C1 segment of cervical spinal cord (tissue), 14 donors: Measurements from ENCODE around the gene OIT3.
A peak's percentile ranks its signal among the peaks of the same experiment; 100 is the strongest.

ENCODE experiments used
- DNase-seq, 14 donors: peaks; one replicate each; lab custom pipeline; 2025; lab: John Stamatoyannopoulos, UW

The OIT3 gene

DNA sequence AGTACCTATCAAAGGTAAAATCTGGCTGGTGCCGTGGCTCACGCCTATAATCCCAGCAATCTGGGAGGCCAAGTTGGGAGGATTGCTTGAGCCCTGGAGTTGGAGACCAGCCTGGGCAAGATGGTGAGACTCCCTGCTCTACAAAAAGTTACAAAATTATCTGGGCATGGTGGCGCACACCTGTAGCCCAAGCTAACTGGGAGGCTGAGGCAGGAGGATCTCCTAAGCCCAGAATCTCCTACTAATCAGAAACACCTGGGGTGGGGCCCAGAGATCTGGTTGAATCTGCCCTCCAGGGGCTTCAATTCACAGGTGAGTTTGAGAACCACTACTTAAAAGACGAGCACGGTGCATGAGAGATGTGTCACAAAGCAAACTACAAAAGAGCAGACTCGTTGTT lies 58.6 kb downstream of the OIT3 start:
- DNase-seq: no peak

DNA sequence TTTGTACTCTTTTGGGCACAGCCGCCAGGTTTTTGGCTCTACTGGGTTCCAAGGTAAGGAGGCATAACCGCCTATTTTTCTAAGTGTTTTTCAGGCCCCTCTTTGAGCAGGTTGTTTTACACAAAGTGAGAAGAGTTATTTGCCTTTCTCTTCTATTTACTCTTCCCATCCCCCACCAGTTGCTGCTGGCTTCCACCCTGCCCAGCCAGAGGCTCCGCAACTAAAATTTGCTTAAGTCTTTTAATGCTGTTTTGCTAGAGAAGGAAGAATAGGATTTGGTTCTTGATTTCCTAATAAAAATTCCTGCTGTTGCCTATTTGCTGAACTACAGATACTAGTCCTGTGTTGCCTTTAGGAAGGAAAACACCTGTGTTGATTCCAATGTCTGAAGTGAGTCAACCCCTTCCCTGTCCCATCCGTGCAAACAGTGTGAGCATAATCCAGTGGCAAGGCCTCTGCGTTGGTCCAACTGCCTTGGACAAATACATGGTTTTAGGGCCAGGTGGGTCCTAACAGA lies 59.2 kb downstream of the OIT3 start:
- no peak for DNase-seq

DNA sequence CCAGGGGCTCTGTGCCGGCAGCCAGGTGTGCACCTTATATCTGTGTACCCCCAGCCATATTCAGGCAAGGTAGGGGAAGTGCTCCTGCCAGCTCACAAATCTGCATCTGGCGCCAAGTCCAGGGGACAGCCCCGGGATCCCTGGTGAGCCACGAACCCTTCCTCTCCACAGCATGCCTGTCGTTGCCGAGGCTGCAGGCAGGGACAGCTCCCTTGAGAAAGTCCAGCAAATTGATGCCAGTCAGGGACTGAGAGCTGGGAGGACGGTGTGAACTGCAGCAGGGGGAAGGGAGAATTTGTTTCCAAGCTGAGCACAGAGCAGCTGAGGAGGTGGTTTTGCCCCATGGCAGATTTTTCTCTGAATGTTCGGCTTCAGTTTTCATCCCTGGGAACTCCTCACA lies 60.1 kb downstream of the OIT3 start:
- DNase-seq: peak in 1 of 14 donors; percentile 9

DNA sequence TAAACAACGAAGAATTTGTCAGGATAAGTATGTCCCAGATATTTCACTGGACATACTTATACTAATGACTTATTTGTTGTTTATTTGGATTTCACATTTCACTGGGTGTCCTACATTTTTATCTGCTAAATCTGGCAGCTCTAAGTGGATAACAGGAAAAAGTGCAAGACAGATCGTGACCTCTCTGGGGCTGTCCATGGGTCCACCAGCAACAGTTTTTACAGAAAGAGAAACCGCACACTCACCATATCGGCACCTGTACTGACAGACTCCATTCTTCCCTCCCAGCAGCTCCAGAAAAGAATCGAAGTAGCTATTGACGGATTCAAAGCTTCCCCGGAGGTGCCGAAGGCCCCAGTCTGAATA lies 60.7 kb downstream of the OIT3 start:
- peak in 1 of 14 donors; percentile 25 for DNase-seq

DNA sequence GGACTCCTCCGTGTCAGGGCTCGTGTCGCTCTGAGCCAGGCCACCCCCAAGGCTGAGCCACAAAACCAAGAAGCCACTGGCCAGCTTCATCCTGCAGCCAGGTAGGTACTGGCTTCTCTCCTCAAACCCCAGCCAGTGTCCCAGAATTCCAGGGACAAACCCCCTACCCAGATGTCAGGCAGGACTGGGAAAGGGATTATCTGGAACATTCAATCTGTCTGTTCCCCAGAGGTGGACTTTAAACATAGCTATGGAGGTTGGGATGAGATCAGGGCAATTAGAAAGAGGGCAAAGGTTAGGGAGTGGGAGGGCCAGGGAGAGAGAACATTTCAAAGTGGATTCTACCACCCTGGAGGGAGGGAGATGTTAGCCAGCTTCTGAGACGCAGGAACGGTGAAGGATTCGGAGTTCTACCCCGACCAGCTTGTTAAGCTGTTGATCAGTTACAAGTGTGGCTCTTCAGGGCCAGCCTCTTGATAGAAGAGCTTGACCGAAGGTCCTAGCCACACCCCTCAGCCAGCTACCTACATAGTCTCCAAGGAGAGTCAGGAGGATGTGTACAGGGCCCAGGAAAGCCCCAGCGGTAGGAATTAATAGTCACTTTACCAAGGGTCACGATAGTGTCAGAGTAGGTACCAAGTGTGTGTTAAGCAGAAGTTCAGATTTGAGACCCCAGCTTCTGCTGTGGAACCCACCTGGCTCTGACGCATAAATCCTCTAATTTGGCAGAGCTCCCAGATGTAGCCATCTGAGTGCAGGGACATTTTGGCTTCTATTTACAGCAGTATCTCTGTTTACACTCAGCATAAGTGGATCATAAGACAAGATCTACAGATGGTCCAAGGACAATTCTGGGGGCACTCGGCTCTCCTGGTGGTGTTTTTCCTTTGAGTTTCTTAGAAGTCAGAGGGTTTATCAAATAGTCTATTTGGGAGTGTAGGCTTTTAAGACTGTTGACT lies 61.3 kb downstream of the OIT3 start, which contains the start of gene PLA2G12B:
Gene PLA2G12B, minus strand, starts transcription at position 211 of the 959 bp plus-strand sequence. Its CDS starts 121 bp downstream, at position 90.
- DNase-seq: peak in 1 of 14 donors; percentile 57

DNA sequence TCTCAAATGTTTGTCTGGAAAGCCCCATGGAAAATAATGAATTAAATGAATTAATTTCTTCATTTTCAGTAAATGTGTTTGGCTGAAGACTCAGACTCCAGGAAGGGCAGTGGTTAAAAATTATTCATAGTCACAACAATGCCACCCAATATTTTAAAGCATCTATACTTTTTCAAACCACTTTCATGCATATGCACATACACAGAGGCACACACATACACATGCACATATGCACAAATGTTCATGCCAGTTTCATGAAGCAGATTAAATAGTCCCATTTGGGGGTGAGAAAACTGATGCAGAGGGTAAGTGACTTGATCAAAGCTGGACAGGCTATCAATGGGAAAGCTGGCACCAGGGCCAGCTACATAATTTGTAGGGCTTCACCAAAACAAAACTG lies 62.5 kb downstream of the OIT3 start:
- DNase-seq: no peak

DNA sequence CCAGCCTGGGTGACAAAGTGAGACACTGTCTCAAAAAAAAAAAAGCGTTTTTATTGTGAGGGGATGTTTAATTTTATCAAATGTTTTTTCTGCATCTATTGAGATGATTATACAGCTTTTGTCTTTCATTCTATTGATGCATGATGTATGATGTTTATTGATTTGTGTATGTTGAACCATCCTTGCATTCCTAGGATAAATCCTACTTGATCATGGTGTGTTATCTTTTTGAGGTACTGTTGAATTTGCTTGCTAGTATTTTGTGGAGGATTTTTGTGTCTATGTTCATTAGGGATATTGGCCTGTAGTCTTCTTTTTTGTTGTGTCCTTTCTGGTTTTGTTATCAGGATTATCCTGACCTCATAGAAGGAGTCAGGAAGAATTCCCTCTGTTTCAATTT lies 83.3 kb downstream of the OIT3 start:
- DNase-seq: no peak

DNA sequence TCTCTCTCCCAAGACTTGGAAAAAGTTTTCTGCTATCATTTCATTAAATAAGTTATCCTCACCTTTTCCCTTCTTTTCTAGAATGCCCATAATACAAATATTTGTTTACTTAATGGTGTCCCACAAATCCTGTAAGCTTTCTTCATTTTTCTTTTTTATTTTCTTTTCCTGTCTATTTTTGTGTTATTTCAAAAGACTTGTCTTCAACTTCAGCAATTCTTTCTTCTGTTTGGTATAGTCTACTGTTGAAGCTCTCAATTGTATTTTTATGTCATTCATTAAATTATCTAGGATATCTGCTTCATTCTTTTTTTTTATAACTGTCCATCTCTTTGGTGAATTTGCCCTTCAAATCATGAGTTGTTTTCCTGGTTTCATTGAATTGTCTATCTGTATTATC lies 86.2 kb downstream of the OIT3 start:
- no peak for DNase-seq

DNA sequence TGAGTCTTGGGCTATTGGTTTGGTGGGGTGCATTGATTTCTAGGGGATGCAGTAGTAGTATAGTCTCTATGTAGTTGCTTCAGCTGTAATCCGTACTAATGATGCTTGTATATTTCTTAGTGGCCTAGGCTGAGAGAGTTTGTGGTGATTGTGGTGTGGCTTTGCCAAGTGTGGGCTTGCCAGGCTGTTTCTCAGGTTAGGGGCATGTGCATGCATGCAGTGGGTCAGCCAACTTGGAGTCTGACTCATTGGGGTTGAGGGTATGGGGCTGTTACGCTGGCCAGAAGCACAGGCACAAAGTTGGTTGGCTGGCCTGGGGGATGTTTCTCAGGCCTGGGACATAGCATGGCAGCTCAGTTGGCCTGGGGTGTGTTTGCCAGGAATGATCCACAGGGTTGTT lies 86.8 kb downstream of the OIT3 start:
- DNase-seq: no peak

DNA sequence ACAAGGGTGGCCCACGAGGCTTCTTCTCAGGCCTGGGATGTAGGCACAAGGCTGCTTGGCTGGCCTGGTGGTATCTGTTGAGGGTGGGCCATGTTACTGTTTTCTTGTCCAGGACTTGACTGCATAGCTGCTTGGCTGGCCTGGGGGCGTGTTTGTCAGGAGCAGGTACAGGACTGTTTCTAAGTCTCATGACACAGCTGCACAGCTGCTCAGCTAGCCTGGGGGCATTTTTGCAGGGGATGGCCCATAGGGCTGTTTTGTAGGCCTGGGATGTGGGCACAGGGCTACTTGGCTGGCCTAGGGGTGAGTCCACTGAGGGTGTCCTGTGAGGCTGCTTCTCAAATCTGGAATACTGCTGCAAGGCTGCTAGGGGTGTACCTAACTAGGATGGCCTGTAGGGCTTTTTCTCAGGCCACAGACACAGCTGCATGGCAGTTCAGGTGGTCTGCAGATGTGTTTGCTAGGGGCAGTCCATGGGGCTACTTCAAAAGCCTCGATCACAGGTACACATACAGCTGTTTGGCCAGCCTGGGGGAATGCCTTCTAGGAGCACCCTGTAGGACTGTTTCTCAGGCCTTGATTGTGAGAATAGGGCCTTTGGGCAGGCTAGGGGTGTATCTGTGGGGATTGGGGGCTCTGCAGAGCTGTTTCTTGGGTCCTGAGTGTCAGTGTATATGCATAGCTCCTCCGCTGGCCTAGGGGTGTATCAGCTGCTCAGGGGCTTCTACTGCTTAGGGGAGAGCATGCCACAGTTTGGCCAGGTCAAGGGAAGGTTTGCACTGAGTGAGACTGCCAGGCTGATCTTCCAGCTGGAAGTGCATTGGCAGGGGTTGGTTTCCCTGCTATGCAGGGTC lies 87.7 kb downstream of the OIT3 start:
- DNase-seq: no peak

DNA sequence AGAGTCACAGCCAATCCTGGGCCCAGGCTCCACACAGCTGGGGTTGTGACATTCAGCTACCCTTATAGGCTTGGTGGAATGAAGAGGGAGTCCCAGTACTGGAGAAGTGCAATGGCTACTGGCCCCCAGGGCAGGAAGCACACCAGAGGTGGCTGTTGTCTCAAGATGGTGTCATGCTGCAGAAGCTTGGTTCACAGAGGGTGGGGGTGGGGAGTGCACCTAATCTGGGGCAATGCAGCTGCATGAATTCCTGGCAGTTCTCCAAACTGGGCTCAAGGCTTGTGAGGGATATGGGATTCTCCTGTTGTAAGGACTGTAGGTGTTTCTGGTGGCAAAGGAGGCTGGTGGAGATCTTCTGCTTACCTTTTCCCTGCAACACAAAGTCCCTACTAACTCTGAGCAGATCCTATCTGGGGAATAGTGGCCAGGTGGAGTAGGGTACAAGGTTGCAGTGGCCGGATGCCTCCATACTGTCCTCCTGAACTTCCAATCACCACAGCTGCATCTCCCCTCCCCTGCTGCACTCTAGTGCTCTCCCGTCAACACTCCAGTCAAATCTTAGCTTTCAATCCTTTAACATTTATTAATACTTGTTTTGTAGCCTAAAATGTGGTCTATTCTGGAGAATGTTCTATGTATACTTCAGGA lies 88.5 kb downstream of the OIT3 start:
- DNase-seq: no peak
